GM10248 (cell line): ENCODE measurements around the gene ABR.
"Not testable (repeated sequence)": the region's sequence is repeated elsewhere in the genome, so short reads cannot be mapped to it uniquely, and the experiment has no call there.

Source experiments
- CTCF ChIA-PET: fragments of 300-600 bp; sonication (Branson Sonifier 250); formaldehyde crosslinking; extraction: SDS; loops from one replicate; lab custom pipeline; 2021; ENCODE audit warnings: antibody characterized with exemption; lab: Yijun Ruan, JAX
- POLR2A ChIA-PET: fragments of 350-650 bp; sonication (Branson Sonifier 250); formaldehyde crosslinking; extraction: SDS; loops from one replicate; lab custom pipeline; 2020; ENCODE audit warnings: antibody characterized with exemption; lab: Yijun Ruan, JAX
- DNase-seq: peaks from one replicate; pipeline ENCODE4 v3.0.0; 2012; ENCODE audit errors: extremely low spot score
- TF ChIP-seq, protein P1 (sequence below): IDR thresholded peaks from 2 replicates; pipeline ENCODE4 v1.5.1; 2012; ENCODE audit warnings: mild to moderate bottlenecking, low read depth; ENCODE audit errors: extremely low read depth, missing control alignments, control extremely low read depth

The ABR gene

GRCh38 chr17:1001640-1002411, 178.0 kb downstream of the ABR start:
- ChIA-PET POLR2A (no interaction called here), CTCF (interaction anchor here (0.6 to 2.8 kb wide), 6 partner anchors 9 to 589 kb away, joined by 3 to 9 read pairs (median 6); partner anchors contain the start of gene NXN)
- no peak for DNase-seq

GRCh38 chr17:1000597-1001461, 179.0 kb downstream of the ABR start:
- DNase-seq = no peak
- ChIA-PET CTCF (interaction anchor here (0.6 to 2.8 kb wide), 6 partner anchors 20 to 588 kb away, joined by 3 to 9 read pairs (median 6); partner anchors contain the start of gene NXN), POLR2A (no interaction called here)
- TF ChIP-seq, protein P1, sequence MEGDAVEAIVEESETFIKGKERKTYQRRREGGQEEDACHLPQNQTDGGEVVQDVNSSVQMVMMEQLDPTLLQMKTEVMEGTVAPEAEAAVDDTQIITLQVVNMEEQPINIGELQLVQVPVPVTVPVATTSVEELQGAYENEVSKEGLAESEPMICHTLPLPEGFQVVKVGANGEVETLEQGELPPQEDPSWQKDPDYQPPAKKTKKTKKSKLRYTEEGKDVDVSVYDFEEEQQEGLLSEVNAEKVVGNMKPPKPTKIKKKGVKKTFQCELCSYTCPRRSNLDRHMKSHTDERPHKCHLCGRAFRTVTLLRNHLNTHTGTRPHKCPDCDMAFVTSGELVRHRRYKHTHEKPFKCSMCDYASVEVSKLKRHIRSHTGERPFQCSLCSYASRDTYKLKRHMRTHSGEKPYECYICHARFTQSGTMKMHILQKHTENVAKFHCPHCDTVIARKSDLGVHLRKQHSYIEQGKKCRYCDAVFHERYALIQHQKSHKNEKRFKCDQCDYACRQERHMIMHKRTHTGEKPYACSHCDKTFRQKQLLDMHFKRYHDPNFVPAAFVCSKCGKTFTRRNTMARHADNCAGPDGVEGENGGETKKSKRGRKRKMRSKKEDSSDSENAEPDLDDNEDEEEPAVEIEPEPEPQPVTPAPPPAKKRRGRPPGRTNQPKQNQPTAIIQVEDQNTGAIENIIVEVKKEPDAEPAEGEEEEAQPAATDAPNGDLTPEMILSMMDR = no peak

More at GRCh38 chr17:1001640-1002411, 178.0 kb downstream of the ABR start:
- TF ChIP-seq, protein P1 = no peak

DNA sequence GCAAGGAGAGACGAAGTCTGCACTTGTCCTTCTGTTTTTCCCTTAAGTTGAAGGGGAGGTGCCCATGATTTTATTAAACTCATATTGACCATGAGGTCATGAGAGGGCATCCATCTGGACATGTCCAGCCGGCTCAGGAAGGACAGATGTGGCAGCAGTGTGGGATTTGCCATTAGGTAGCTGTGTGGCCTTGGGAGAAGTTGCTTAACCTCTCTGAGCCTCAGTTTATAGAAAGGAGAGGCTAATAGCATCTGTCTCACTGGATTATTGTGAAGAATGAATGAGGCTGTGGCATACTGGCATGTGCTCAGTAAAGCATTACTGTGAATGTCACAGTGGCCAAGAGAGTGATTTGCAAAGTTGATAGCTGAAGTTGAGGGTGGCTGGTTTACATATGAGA, 181.7 kb downstream of the ABR start:
- no peak for DNase-seq
- ChIA-PET CTCF (interaction anchor here (1.5 to 4.3 kb wide), 3 partner anchors 119 to 586 kb away, joined by 5 to 14 read pairs (median 12); no protein-coding TSS in a partner anchor), POLR2A (no interaction called here)
- TF ChIP-seq, protein P1 = no peak

- POLR2A ChIA-PET = no interaction called here
These were observed 183.0 kb downstream of the ABR start, which contains the start of gene TIMM22 for GRCh38 chr17:996554-997344. TSS of gene TIMM22 (plus strand) at chr17:997129. CDS start at chr17:997143, 14 bp downstream.

DNA sequence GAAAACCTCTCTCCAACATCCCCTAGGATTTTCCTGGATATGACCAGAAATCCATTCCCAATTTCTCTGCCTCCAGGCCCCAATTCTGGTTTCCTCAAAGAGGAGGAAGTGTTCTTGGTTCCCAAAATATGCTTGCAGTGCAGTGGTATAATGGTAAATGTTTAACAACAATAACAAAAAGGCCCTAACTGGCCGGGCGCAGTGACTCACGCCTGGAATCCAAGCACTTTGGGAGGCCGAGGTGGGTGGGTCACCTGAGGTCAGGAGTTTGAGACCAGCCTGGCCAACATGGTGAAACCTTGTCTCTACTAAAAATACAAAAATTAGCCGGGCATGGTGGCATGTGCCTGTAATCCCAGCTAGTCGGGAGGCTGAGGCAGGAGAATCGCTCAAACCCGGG, 184.5 kb downstream of the ABR start:
- CTCF ChIA-PET = interaction anchor here (1.9 to 2.5 kb wide), 6 partner anchors 15 to 583 kb away, joined by 7 to 31 read pairs (median 12); partner anchors contain the start of genes GLOD4, MRM3 and NXN
- DNase-seq, POLR2A ChIA-PET: not testable (repeated sequence)

More at GRCh38 chr17:996554-997344, 183.0 kb downstream of the ABR start, which contains the start of gene TIMM22:
- peak; percentile 96 for DNase-seq
- TF ChIP-seq, protein P1 = peak; percentile 92
- CTCF ChIA-PET = interaction anchor here (0.6 to 4.3 kb wide), 29 partner anchors 8 to 820 kb away, joined by 3 to 31 read pairs (median 4); partner anchors contain the start of genes GLOD4, MRM3, NXN and VPS53

DNA sequence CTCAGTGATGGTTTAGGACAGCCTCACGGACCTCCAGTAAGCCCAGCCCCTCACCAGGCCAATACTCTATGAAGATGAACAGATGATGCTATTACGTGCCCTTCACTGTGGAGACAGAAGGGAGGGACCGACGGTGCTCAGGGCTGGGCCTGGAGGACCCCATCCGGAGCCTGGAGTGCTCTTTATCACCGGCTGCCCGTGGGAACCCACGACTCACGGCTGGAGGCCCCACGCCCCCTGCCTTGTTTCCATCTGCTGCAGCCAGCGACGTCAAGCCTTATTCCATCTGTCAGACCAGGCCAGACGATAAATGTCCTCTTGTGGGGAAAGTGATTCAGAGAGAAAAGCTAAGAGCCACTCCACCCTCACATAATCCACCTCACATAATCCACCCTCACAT, 186.8 kb downstream of the ABR start:
- CTCF ChIA-PET = interaction anchor here (1.7 kb wide), 1 partner anchor 12 kb away, joined by 7 read pairs; no protein-coding TSS in a partner anchor
- TF ChIP-seq, protein P1 = no peak
- POLR2A ChIA-PET = no interaction called here
- DNase-seq = no peak
